Stimulated activated CD4-positive, alpha-beta T cell treated with anti-CD3 and anti-CD28 coated beads, Interleukin-2, amount 100 ng/mL, for 48 hours (primary cell): ENCODE results near the gene C6orf89.

Experiments used
- DNase-seq, 2 donors: peaks; one replicate each; pipeline ENCODE4 v3.0.0-alpha.2; 2020

The C6orf89 gene

GRCh38 chr6:36970892-36971842, 85.4 kb downstream of the C6orf89 start:
- DNase-seq = no peak

DNA sequence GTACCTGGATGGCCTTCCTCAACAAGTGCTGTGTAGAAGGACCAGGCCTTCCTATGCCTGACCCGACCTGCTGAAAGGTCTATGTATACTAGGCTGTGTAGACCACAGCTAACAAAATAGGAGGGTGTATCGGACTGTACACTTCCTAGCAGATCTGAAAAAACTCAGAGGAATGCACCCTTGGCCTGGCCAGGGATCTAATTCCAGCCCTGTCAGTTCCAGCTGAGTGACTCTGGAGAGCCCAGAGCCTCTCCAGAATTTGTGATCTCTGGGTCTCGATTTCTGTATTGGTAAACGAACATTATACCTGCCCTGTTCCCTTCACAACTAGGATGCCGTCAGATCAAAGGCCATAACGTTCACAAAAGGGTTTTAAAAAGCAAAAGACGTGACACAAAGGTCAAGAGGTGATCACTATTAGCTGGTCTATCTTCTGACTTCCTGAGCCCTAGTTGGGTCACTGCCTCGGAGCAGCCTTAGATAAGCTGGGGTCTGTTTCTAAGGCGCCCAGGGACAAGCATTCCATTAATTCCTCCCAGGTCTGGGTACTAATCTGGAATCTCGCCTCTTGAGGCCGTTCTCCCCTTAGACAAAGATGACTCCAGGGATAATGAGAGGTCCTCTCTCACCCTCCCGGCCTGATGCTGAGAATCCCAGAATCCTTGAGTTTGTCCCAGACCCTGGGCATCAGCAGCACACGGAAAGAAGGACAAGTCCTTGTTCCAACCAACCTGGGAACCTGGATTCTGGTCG, 86.3 kb downstream of the C6orf89 start:
- DNase-seq = no peak

- no peak for DNase-seq
These were observed 87.4 kb downstream of the C6orf89 start for GRCh38 chr6:36973190-36973589.

DNA sequence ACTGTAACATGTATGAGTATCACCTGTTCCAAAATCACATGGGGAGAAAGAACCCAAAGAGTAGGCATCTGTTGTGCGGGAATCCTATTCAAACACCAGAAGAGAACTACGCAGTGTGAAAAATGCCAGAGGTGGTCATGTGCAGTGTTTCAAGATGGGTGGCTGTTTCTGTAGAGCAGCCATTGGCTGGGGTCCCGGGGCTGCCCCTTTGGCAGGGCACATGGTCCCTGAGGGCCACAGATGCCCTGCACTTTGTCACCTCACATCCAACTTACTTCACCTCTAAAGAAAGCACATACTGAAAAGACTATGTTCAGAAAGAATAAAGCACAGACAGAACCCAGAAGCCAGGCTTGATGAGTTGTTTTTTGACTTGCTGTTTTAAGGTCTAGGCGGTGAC, 87.9 kb downstream of the C6orf89 start:
- no peak for DNase-seq

GRCh38 chr6:36975231-36976006, 89.7 kb downstream of the C6orf89 start:
- DNase-seq = no peak

DNA sequence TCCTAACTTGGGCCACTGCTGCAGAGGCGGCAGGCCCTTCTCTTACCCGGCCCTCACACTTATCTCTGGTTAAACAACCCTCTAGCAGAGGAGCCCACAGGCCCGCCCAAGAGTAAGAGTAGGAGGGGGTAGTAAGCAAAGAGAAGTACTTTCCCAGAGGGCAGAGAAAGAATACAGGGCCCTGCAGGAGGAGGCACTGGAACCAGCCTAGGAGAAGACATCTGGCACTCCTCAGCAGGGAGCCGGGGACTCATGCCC, 90.2 kb downstream of the C6orf89 start:
- no peak for DNase-seq

DNA sequence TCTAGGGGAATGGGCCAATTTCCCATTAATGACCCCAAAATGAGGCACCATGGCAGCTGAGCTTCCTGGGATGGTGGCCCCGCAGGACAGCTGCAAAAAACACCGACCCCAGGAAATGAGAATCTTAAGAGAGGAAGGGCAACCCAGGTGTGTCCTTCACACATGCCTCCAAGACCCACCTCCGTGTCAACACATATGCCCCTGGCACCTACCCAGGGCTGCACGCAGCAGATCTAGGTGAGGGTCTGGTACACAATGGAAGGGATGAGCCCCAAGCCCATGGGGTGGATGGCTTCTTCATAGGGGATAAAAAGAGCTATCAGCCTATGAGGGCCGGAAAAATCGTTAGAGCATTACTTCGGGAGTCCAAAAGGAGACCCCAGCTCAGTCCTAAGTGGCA, 90.8 kb downstream of the C6orf89 start:
- no peak for DNase-seq

DNA sequence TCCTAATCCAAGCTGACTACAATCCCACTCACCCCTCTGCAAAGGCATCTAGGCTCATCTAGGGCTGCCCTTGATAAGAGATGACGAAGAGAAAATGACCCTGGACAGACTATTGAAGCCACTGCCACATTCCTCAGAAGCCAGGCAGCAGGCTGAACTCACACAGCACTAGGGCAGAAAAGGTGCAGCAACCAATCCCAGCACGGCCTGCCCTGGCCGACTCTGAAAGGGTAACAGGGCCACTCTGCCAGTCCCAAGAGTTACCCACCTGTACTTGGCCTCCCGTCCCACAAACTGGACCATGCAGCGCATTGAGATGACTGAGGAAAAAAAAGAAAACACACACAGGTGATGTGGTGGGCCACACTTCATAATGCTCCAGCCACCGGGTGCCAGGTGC, 91.2 kb downstream of the C6orf89 start:
- no peak for DNase-seq

DNA sequence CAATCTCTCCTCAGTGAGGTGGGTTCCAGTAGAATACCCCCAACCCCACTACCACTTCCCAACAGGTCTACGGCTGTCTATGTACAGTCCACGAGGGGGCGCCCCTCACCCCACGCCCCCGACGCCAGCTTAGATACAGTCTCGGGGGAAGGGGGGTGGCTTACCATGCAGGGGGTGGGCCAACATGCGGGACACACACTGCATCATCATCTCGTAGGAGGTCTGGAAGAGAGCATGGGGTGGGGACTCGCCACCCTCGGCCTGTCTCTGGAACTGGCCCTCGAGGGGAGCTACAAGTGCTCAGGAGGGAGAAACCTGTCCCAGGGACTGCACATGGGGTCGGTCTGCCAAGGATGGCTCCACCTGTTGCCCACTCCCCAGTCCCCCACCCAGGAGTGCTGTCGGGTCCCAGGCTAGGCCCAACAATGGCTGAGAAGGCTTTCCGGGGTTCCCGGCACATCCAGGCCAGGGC, 91.8 kb downstream of the C6orf89 start:
- no peak for DNase-seq
